Measurements from ENCODE around the gene KRT1.

Gene KRT1

GRCh38 chr12:52710730-52711129 lies 30.5 kb upstream of the KRT1 start:
- TF ChIP-seq CTCF (conservative IDR thresholded peaks at IDR 0.05; ENCODE audit: control insufficient read depth, insufficient read depth, low read depth, low read length), result no peak
- no peak overlapping the region for H3K4me3 ChIP-seq (ENCODE audit: control insufficient read depth, low read depth, low read length)
- DNase-seq (ENCODE audit: low read depth), result no peak

GRCh38 chr12:52708010-52708409 lies 27.8 kb upstream of the KRT1 start:
- no peak for DNase-seq (ENCODE audit: low read depth)
- no peak for TF ChIP-seq CTCF (conservative IDR thresholded peaks at IDR 0.05; ENCODE audit: control insufficient read depth, insufficient read depth, low read depth, low read length)
- no peak overlapping the region for H3K4me3 ChIP-seq (ENCODE audit: control insufficient read depth, low read depth, low read length)

GRCh38 chr12:52704464-52704863 lies 24.3 kb upstream of the KRT1 start:
- no peak overlapping the region for H3K4me3 ChIP-seq (ENCODE audit: control insufficient read depth, low read depth, low read length)
- DNase-seq (ENCODE audit: low read depth), result no peak
- TF ChIP-seq CTCF (conservative IDR thresholded peaks at IDR 0.05; ENCODE audit: control insufficient read depth, insufficient read depth, low read depth, low read length), result no peak

- no peak for DNase-seq (ENCODE audit: low read depth)
- TF ChIP-seq CTCF (conservative IDR thresholded peaks at IDR 0.05; ENCODE audit: control insufficient read depth, insufficient read depth, low read depth, low read length), result no peak
- H3K4me3 ChIP-seq (ENCODE audit: control insufficient read depth, low read depth, low read length), result no peak overlapping the region
Measured at GRCh38 chr12:52703878-52704277, 23.7 kb upstream of the KRT1 start.

GRCh38 chr12:52703424-52703823 lies 23.2 kb upstream of the KRT1 start, which contains the start of gene KRT77:
Gene KRT77 (minus strand): TSS chr12:52703524. CDS start chr12:52703434, 90 bp downstream.
- no peak for TF ChIP-seq CTCF (conservative IDR thresholded peaks at IDR 0.05; ENCODE audit: control insufficient read depth, insufficient read depth, low read depth, low read length)
- H3K4me3 ChIP-seq (ENCODE audit: control insufficient read depth, low read depth, low read length), result no peak within 1 kb of the TSS
- DNase-seq (ENCODE audit: low read depth), result no peak

- no peak for DNase-seq (ENCODE audit: low read depth)
- TF ChIP-seq CTCF (conservative IDR thresholded peaks at IDR 0.05; ENCODE audit: control insufficient read depth, insufficient read depth, low read depth, low read length), result no peak
- no peak overlapping the region for H3K4me3 ChIP-seq (ENCODE audit: control insufficient read depth, low read depth, low read length)
Measured at GRCh38 chr12:52702338-52702737, 22.1 kb upstream of the KRT1 start.

GRCh38 chr12:52701281-52701680 lies 21.1 kb upstream of the KRT1 start:
- no peak overlapping the region for H3K4me3 ChIP-seq (ENCODE audit: control insufficient read depth, low read depth, low read length)
- no peak for TF ChIP-seq CTCF (conservative IDR thresholded peaks at IDR 0.05; ENCODE audit: control insufficient read depth, insufficient read depth, low read depth, low read length)
- DNase-seq (ENCODE audit: low read depth), result no peak
